Activated CD8-positive, alpha-beta T cell treated with anti-CD3 and anti-CD28 coated beads for 36 hours (primary cell): ENCODE measurements around the gene RAB11FIP4. TPM values are rescaled to one million over a fixed set of nuclear protein-coding genes. Genes with fewer than 3 reads are reported as not detected.
"Not testable (repeated sequence)": the region's sequence is repeated elsewhere in the genome, so short reads cannot be mapped to it uniquely, and the experiment has no call there.

Experiments
- ATAC-seq: fragments of 200-7000 bp; cut with Tn5 transposase; one replicate; pipeline ENCODE4 v1.10.0; 2021; ENCODE audit warnings: mild to moderate bottlenecking, moderate library complexity
- CTCF ChIA-PET: fragments of 350-600 bp; sonication (Branson Sonifier 250); formaldehyde crosslinking; loops from one replicate; lab custom pipeline; 2021; ENCODE audit warnings: antibody characterized with exemption; lab: Charles Lee
- POLR2A ChIA-PET: fragments of 350-600 bp; sonication (Branson Sonifier 250); formaldehyde crosslinking; loops from one replicate; lab custom pipeline; 2021; ENCODE audit warnings: antibody characterized with exemption; lab: Charles Lee
- DNase-seq: peaks from one replicate; pipeline ENCODE4 v3.0.0-alpha.2; 2020
- H3K27ac Mint-ChIP-seq: one replicate; pipeline ENCODE4 v1.8.0; 2021; ENCODE audit warnings: mild to moderate bottlenecking, mixed read lengths
- H3K27me3 Mint-ChIP-seq: one replicate; pipeline ENCODE4 v1.8.0; 2021; ENCODE audit warnings: mixed read lengths
- H3K36me3 Mint-ChIP-seq: one replicate; pipeline ENCODE4 v1.8.0; 2021; ENCODE audit warnings: low read depth, mixed read lengths
- H3K4me1 Mint-ChIP-seq: one replicate; pipeline ENCODE4 v1.8.0; 2021; ENCODE audit warnings: low read depth, mixed read lengths
- H3K4me3 Mint-ChIP-seq: one replicate; pipeline ENCODE4 v1.8.0; 2021; ENCODE audit warnings: mild to moderate bottlenecking, moderate library complexity, mixed read lengths
- H3K9me3 Mint-ChIP-seq: one replicate; pipeline ENCODE4 v1.8.0; 2021; ENCODE audit warnings: mixed read lengths
- CTCF ChIP-seq: fragments of 200-600 bp; IDR thresholded peaks from one replicate; pipeline ENCODE4 v1.8.0; 2022; ENCODE audit warnings: antibody characterized with exemption, mild to moderate bottlenecking
- intact Hi-C: fragments of 100-400 bp; cut with micrococcal nuclease; formaldehyde crosslinking; loops from one replicate; pipeline ENCODE4 v1.10.0; 2022
- total RNA-seq, 2 experiments: library from RNA; stranded (reverse); gene quantifications; one replicate each; pipeline ENCODE4 v1.2.3, GENCODE V29; 2021

RAB11FIP4 gene
- total RNA-seq, 2 experiments from 2014 or later = 38.2 to 39.1 TPM

- no peak for TF ChIP-seq CTCF
- POLR2A ChIA-PET = no interaction called here
- no peak overlapping the region for H3K4me3 Mint-ChIP-seq
- no peaks in the 10 kb centered on the region for H3K4me1 Mint-ChIP-seq
- DNase-seq (no peak), ATAC-seq (no peak)
- CTCF ChIA-PET = interaction anchor here (2.7 kb wide), 1 partner anchor 10 kb away, joined by 11 read pairs; no protein-coding TSS in a partner anchor
- intact Hi-C loops = no loop called here
- H3K36me3 Mint-ChIP-seq = peaks cover 4% of the 10 kb centered on the region
- H3K27ac Mint-ChIP-seq = no peak overlapping the region
- H3K27me3 Mint-ChIP-seq = no peaks in the 10 kb centered on the region
- H3K9me3 Mint-ChIP-seq = no peaks in the 10 kb centered on the region
Observed at GRCh38 chr17:31378638-31379037, 12.8 kb upstream of the RAB11FIP4 start.

GRCh38 chr17:31379597-31380205, 11.8 kb upstream of the RAB11FIP4 start:
- no peak for TF ChIP-seq CTCF
- peaks cover 2% of the 10 kb centered on the region for H3K36me3 Mint-ChIP-seq
- H3K27me3 Mint-ChIP-seq = no peaks in the 10 kb centered on the region
- no peaks in the 10 kb centered on the region for H3K9me3 Mint-ChIP-seq
- no peaks in the 10 kb centered on the region for H3K4me1 Mint-ChIP-seq
- no peak overlapping the region for H3K27ac Mint-ChIP-seq
- DNase-seq (no peak), ATAC-seq (no peak)
- CTCF ChIA-PET = interaction anchor here (1.3 to 2.7 kb wide), 2 partner anchors 9 to 13 kb away, joined by 3 to 11 read pairs; no protein-coding TSS in a partner anchor
- intact Hi-C loops = no loop called here
- H3K4me3 Mint-ChIP-seq = no peak overlapping the region
- POLR2A ChIA-PET = no interaction called here

- Mint-ChIP-seq H3K9me3 (no peaks in the 10 kb centered on the region), H3K36me3 (no peaks in the 10 kb centered on the region), H3K4me1 (no peaks in the 10 kb centered on the region), H3K27me3 (no peaks in the 10 kb centered on the region), H3K4me3 (no peak overlapping the region), H3K27ac (no peak overlapping the region)
- POLR2A ChIA-PET = no interaction called here
- CTCF ChIA-PET = interaction anchor here (1.7 kb wide), 1 partner anchor 129 kb away, joined by 3 read pairs; no protein-coding TSS in a partner anchor
- intact Hi-C loops = no loop called here
- DNase-seq = no peak
- no peak for ATAC-seq
- TF ChIP-seq CTCF = no peak
Observed at GRCh38 chr17:31381165-31381668, 10.3 kb upstream of the RAB11FIP4 start.

GRCh38 chr17:31382668-31383275, 8.7 kb upstream of the RAB11FIP4 start:
- H3K4me3 Mint-ChIP-seq, H3K27me3 Mint-ChIP-seq, intact Hi-C loops, ATAC-seq, POLR2A ChIA-PET, DNase-seq, H3K36me3 Mint-ChIP-seq, H3K27ac Mint-ChIP-seq, H3K9me3 Mint-ChIP-seq, H3K4me1 Mint-ChIP-seq: not testable (repeated sequence)
- CTCF ChIA-PET = interaction anchor here (0.8 to 1.7 kb wide), 4 partner anchors 10 to 172 kb away, joined by 3 to 4 read pairs (median 3); no protein-coding TSS in a partner anchor

- intact Hi-C loops = not testable (repeated sequence)
Observed at GRCh38 chr17:31383488-31383887, 8.0 kb upstream of the RAB11FIP4 start.

More at GRCh38 chr17:31383488-31383887, 8.0 kb upstream of the RAB11FIP4 start:
- H3K27ac Mint-ChIP-seq, H3K27me3 Mint-ChIP-seq, H3K4me1 Mint-ChIP-seq, H3K9me3 Mint-ChIP-seq, H3K4me3 Mint-ChIP-seq, ATAC-seq, H3K36me3 Mint-ChIP-seq, DNase-seq, POLR2A ChIA-PET: not testable (repeated sequence)
- CTCF ChIA-PET = interaction anchor here (1.0 kb wide), 1 partner anchor 24 kb away, joined by 3 read pairs; no protein-coding TSS in a partner anchor
